GM19193 (cell line): Measurements from ENCODE around the gene RAP1A.

Experiments
- POLR2A ChIP-seq: IDR thresholded peaks from 4 replicates; pipeline ENCODE4 v1.6.1; 2011; ENCODE audit not compliant: insufficient read depth, insufficient read length; ENCODE audit errors: extremely low read depth

The RAP1A gene

GRCh38 chr1:111761717-111762116 lies 142.1 kb downstream of the RAP1A start:
- TF ChIP-seq POLR2A: no peak

- no peak for TF ChIP-seq POLR2A
These were observed 142.7 kb downstream of the RAP1A start for GRCh38 chr1:111762332-111762731.
